Sciatic nerve (tissue), 2 donors: Measurements from ENCODE around the gene GFRA3. TPM values are rescaled to one million over a fixed set of nuclear protein-coding genes. Genes with fewer than 3 reads are reported as not detected.
"Not testable (repeated sequence)": the region's sequence is repeated elsewhere in the genome, so short reads cannot be mapped to it uniquely, and the experiment has no call there.

Source experiments
- ATAC-seq: fragments of 200-7000 bp; cut with Tn5 transposase; one replicate; pipeline ENCODE4 v1.9.1; 2020; ENCODE audit warnings: mild to moderate bottlenecking, moderate library complexity
- DNase-seq: peaks from one replicate; pipeline ENCODE4 v3.0.0-alpha.2; 2020; ENCODE audit warnings: low spot score
- intact Hi-C: fragments of 100-400 bp; cut with DNase I; formaldehyde crosslinking; loops from one replicate; pipeline ENCODE4 v1.14.2; 2022
- total RNA-seq: library from RNA; stranded (reverse); fragmentation: NEBNext Ultra II Directional; extraction: Animal tissue kit (Norgen Biotek cat#: 25700); gene quantifications from one replicate; pipeline ENCODE4 v1.2.1, GENCODE V29; 2021
- donor health status: DM: no; HTN: no; CAD: no.
- donor health status: DM: no; HTN: no; CAD: no.

Gene GFRA3
- total RNA-seq, 1 donor from 2014 or later, result 17.7 TPM

GRCh38 chr5:138258704-138259292 lies 15.6 kb downstream of the GFRA3 start:
- DNase-seq (no peak), ATAC-seq (no peak)
- intact Hi-C loops, result no loop called here

DNA sequence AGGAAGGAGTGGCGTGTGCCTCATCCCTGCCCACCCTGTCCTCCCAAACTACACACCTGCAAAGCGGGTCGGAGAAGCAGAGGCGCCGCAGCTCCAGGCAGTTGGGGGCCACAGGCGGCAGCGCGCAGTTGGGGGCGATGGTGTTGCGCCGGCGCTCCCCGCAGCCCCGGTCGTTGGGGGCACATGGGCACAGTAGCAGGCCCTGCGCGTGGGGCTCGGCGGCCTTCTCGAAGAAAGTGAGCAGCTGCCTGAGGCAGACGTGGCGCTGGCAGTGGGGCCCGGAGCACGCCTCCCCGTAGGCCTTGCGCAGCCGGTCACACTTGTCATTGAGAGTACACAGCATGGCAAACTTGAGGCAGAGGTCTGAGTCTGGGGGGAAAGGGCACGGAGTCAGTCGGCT lies 16.8 kb downstream of the GFRA3 start:
- DNase-seq (no peak), ATAC-seq (no peak)
- intact Hi-C loops, result no loop called here

GRCh38 chr5:138252944-138253343 lies 21.5 kb downstream of the GFRA3 start:
- ATAC-seq (no peak), DNase-seq (no peak)
- intact Hi-C loops, result no loop called here

GRCh38 chr5:138247800-138248199 lies 26.6 kb downstream of the GFRA3 start:
- DNase-seq, ATAC-seq, intact Hi-C loops: not testable (repeated sequence)

GRCh38 chr5:138246822-138247221 lies 27.6 kb downstream of the GFRA3 start:
- intact Hi-C loops, result no loop called here
- DNase-seq, result no peak

GRCh38 chr5:138246334-138246733 lies 28.1 kb downstream of the GFRA3 start:
- no peak for DNase-seq
- ATAC-seq, result no peak
- intact Hi-C loops, result no loop called here

More at GRCh38 chr5:138246822-138247221, 27.6 kb downstream of the GFRA3 start:
- ATAC-seq, result no peak

DNA sequence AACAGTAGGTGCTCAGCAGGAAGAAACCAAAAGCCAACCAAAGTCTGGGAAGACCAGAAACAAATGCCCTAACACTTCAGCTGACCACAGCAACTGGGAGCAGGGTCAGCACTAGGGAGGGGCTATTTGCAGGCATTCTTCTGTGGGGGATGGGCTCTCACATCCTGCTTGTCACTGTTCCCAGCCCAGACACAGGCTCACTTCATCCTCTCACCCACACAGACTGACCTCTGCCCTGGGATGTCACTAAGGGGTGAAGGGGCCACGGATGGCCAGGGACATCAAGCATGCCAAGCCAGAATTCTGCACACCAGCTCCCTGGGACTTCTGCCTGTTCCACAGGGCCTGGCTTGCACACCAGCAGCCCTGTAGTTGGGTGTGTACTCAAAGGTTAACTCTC lies 28.7 kb downstream of the GFRA3 start:
- intact Hi-C loops, result no loop called here
- ATAC-seq, result peak; percentile 76
- peak; percentile 73 for DNase-seq

DNA sequence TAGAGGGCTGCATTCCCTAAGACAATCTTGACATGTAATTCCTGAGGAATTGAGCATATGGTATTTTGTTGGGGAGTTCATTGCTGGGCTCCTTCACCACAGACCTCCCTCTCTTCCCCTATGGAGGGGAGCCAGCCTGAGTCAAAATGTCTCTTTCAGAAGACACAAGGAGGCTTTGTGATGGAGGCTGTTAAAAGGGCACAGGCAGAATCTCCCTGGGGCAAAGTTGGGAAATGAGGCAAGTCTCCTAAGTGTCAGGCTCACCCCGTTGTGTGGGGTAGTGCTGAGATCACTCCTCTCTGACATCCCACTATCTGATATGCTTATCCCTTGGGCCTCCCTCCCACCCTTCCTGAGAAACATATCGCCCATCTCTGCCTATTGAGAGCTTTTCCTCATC lies 30.6 kb downstream of the GFRA3 start:
- DNase-seq (peak; percentile 62), ATAC-seq (peak; percentile 84)
- intact Hi-C loops, result no loop called here

DNA sequence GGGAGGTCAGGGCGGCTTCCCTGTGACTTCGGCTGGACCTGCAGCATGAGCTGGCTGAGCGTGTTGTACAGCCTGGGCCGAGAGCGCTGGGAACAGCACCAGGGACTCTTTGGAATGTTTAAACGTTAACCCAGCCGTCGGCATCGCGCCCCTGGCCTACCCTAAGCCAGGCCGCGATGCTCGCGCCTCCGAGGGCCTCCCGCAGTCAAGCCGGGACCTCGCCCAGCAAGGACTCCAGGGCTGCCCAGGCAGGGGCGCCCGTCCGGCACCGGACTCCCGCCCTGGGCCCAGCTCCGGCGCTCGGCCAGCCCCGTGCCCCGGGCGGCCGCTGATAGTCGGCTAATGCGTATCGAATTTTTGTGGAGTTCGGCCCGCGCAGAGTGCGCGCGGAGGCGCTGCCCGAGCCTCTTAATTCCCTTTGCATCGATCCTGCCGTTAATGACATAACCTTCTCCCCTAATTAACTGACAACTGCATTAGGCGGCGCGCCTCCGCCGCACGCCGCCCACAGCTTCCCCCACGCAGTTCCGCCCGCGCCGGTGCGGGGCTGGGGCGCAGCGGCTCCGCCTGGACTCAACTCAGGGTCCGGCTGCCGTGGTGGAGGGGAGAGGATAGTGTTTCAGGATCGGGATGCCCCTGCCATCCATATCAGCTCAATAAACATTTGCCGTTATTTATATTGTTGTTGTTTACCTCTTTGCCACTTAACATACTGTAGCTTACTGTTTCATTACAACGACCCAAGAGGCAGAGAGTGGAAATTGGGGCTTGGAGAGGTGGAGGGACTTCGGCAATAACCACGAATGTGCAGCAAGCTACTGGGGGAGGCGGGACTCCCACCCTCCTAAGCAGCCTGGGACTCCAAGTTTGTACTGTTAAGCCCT lies 32.5 kb downstream of the GFRA3 start:
- intact Hi-C loops, result no loop called here
- peak; percentile 50 for ATAC-seq
- no peak for DNase-seq

DNA sequence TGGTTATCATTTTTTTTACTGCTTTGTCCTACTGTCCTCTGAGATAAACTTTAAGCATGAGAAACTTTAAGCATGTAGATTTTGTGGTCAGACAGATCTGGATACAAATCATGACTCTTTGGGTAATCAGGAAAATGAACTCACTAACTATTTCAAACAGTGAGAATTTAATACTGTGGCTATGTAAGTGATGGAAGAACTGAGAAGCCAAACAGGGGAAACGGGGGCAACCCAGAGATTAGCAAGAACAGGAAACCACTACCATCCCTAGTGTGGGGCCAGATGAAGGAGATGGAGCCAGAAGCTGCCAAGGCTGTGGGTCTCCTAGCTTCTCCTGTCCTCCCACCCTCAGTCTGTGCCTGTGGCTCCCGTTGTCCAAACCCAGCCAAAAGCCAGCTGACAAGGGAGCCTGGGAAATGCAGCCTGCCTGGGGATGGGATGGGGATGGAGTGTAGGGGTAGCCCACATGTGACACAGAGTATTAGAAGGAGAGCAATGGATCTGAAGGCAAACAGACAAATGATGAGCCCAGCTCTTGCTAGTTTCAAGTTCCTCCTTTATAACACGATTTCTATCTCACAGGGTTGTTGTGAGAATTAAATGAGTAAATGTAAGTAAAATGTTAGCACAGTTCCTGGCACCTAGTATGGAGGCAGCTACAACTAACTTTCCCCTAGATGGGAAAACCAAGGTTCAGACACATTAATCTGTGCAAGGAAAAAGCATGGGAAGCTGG lies 33.6 kb downstream of the GFRA3 start:
- ATAC-seq (no peak), DNase-seq (no peak)
- intact Hi-C loops, result no loop called here

DNA sequence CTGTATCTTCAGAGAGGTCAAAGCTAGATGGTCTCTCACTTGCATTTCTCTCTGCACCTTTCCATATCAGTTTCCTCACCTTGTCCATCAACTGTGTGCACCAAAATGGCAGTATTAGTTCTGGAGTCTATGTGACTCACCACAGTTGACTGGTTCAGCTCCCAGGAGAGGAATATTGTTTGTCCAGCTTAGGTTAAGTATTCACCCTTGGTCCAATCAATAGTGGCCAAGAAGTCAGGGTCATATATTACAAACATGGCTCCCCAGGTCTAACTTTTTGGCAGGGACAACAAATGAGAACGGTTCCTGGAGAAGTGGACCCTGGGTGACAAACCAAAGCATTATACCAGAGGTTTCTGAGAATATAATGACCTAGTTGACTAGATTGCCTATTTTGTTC lies 36.4 kb downstream of the GFRA3 start:
- intact Hi-C loops, result no loop called here
- no peak for DNase-seq
- ATAC-seq, result no peak

- no peak for ATAC-seq
- DNase-seq, result no peak
- intact Hi-C loops, result no loop called here
These were observed 39.8 kb downstream of the GFRA3 start for GRCh38 chr5:138234651-138235050.

- ATAC-seq, result no peak
- intact Hi-C loops, result no loop called here
- DNase-seq, result no peak
These were observed 41.1 kb downstream of the GFRA3 start for GRCh38 chr5:138233280-138233679.

DNA sequence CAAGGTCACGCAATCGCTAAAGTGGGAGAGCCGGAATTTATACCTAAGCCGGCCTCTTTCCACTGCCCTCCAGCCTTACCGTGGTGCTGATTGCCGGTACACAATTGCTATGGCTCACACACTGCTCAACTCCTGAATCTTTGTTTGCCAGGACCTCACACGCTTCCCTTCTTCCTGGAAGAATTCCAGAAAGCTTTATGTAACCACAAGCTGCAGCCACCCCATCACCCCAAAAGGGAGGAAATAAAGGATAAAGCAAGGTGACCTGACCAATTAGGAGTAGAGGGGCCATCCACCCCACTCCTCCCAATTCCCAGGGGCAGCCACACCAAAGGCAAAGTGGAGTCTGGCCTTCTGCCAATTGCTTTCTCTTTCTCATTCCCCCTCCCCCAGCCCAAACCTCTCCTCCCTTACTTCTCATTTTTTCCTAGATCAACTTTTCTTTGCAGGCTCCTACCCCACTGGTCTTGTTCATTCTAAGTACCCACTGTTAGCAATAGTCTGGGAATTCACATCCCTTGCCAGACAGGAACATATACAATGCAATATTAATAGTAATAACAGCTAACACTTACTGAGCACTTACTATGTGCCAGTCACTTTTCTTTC lies 43.3 kb downstream of the GFRA3 start:
- intact Hi-C loops, result no loop called here
- peak; percentile 80 for ATAC-seq
- DNase-seq, result no peak

GRCh38 chr5:138230261-138230660 lies 44.2 kb downstream of the GFRA3 start:
- DNase-seq, result no peak
- peak; percentile 90 for ATAC-seq
- intact Hi-C loops, result no loop called here

DNA sequence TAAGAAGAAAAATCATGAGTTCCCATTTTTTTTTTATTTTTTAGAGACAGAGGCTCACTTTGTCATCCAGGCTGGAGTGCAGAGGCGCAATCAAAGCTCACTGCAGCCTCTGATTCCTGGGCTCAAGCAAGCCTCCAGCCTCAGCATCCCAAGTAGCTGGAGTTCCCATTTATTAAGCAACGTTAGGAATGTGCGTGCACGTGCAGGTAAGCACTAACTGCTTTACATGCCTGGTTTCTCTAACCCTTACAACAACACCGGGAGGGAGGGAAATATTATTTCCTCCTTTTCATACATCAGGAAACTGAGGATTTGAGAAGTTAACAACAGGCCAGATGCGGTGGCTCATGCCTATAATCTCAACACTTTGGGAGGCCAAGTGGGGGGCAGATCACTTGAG lies 45.0 kb downstream of the GFRA3 start:
- DNase-seq, result no peak

DNA sequence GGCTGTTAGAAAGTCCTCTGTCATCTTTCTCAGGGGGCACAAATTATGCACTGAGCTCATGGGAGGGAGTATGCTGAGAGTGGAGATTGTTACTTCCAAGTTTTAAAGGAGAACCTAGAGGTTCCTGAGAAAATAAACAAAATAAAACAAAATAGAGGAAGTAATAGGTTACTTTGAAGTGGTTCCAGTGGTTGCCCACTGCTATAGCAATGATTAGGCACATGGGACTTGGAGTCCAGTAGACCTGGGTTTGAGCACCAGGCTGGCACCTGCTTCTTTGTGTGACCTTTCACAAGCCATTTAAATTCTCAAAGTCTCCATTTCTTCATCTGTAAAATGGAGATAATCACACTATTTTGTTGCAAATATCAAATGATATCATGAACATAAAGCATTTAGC lies 47.5 kb downstream of the GFRA3 start:
- intact Hi-C loops, result loop anchor here (10.0 kb wide), 1 partner anchor 48 kb away; the partner anchor contains the start of gene GFRA3
- no peak for ATAC-seq
- DNase-seq, result no peak

More for the DNA sequence above, 45.0 kb downstream of the GFRA3 start:
- intact Hi-C loops, result loop anchor here (10.0 kb wide), 1 partner anchor 45 kb away; the partner anchor contains the start of gene GFRA3
- ATAC-seq, result no peak

- intact Hi-C loops, result loop anchor here (10.0 kb wide), 1 partner anchor 50 kb away; the partner anchor contains the start of gene GFRA3
- ATAC-seq, result no peak
- no peak for DNase-seq
These were observed 49.7 kb downstream of the GFRA3 start for GRCh38 chr5:138224712-138225111.

DNA sequence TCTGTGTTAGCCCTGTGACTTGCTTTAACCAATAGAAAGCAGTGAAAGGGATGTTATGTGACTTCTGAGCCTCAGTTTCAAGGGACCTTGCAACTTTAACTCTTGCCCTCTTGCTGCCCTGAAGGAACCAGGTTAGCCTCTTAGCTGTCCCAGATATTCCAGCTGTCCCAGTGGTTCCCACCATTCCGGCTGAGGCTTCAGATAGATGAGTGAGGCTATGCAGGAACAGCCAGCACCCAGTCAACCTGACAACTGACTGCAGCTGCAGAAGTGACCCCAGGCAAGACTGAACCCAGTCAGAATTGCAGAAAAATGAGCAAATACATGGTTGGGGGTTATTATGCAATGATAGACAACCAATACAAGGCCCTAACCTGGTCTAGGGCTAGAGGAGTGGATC lies 50.9 kb downstream of the GFRA3 start:
- DNase-seq, result no peak
- intact Hi-C loops, result loop anchor here (10.0 kb wide), 1 partner anchor 51 kb away; the partner anchor contains the start of gene GFRA3
- ATAC-seq, result no peak
